Tibial nerve (tissue), 4 donors: ENCODE data around the gene PGBD5. TPM values are rescaled to one million over a fixed set of nuclear protein-coding genes. Genes with fewer than 3 reads are reported as not detected.

Experiments
- DNase-seq, 2 donors: peaks; one replicate each; pipeline ENCODE4 v3.0.0-alpha.2; 2019; ENCODE audit warnings: low spot score in 2 of 2
- H3K27ac ChIP-seq, 4 donors: fragments of 200-600 bp; sonication (generic) in 3 of 4; one replicate each; pipeline ENCODE4 v1.5.1; 2017 to 2019; ENCODE audit warnings: mild to moderate bottlenecking in 1 of 4
- H3K27me3 ChIP-seq, 2 donors: fragments of 200-600 bp; sonication (generic) in 1 of 2; one replicate each; pipeline versions ENCODE4 v1.5.1 to v1.6.0; 2017 to 2019
- H3K36me3 ChIP-seq, 3 donors: fragments of 200-600 bp; sonication (generic); one replicate each; pipeline ENCODE4 v1.5.1; 2018 to 2019
- H3K4me1 ChIP-seq, 4 donors: fragments of 200-600 bp; sonication (generic) in 3 of 4; one replicate each; pipeline ENCODE4 v1.5.1; 2017 to 2019
- H3K4me3 ChIP-seq, 4 donors: fragments of 200-600 bp; sonication (generic) in 3 of 4; one replicate each; pipeline ENCODE4 v1.5.1; 2017 to 2019; ENCODE audit warnings: mild to moderate bottlenecking in 1 of 4, moderate library complexity in 1 of 4
- H3K9me3 ChIP-seq, 4 donors: fragments of 200-600 bp; sonication (generic) in 3 of 4; one replicate each; pipeline ENCODE4 v1.5.1; 2017 to 2019
- CTCF ChIP-seq, 5 experiments: fragments of 200-600 bp in 3 of 5; fragments of 450-650 bp in 2 of 5; sonication (generic) in 3 of 5; IDR thresholded peaks; one replicate each; pipeline ENCODE4 v1.5.1; 2016 to 2019; ENCODE audit warnings: antibody characterized with exemption in 5 of 5, mild to moderate bottlenecking in 3 of 5, moderate library complexity in 2 of 5
- EP300 ChIP-seq, 2 donors: sonication (generic); formaldehyde crosslinking; IDR thresholded peaks; one replicate each; pipeline ENCODE4 v1.6.1; 2017; ENCODE audit warnings: antibody characterized with exemption in 2 of 2, mild to moderate bottlenecking in 1 of 2
- POLR2A ChIP-seq, 2 donors: fragments of 450-650 bp; IDR thresholded peaks; one replicate each; pipeline ENCODE4 v1.6.1; 2017; ENCODE audit warnings: antibody characterized with exemption in 2 of 2, mild to moderate bottlenecking in 2 of 2, moderate library complexity in 2 of 2
- WGBS, 2 donors: methylation state at CpG; one replicate each; pipeline ENCODE4 v1.1.5; 2018; 5-methylcytosine and 5-hydroxymethylcytosine counted together
- total RNA-seq, 4 donors: library from RNA; depleted of rRNA; stranded (reverse); fragments of >200 nt; gene quantifications; one replicate each; pipeline ENCODE4 v1.1.0, GENCODE V29; 2016

PGBD5 gene
- total RNA-seq, 4 donors from 2014 or later = 1.4 to 5.1 (median 2.2) TPM

- Histone ChIP-seq H3K4me1 (no peaks in the 10 kb centered on the region), H3K27me3 (peaks cover 0 to 4% of the 10 kb centered on the region in 2 donors), H3K27ac (no peak overlapping the region), H3K36me3 (peaks cover 0 to 14% (median 0%) of the 10 kb centered on the region in 3 donors), H3K4me3 (no peak overlapping the region), H3K9me3 (no peaks in the 10 kb centered on the region)
- no peak for TF ChIP-seq POLR2A (IDR thresholded peaks at IDR 0.05)
- TF ChIP-seq CTCF (IDR thresholded peaks at IDR 0.05) = no peak
- TF ChIP-seq EP300 (IDR thresholded peaks at IDR 0.05) = no peak
- DNase-seq = no peak
- whole genome bisulfite sequencing, 2 donors = 78 to 87% methylated on average over 8 to 14 of the region's 14 CpGs
Measured at GRCh38 chr1:230288641-230289349, 137.3 kb downstream of the PGBD5 start.

- TF ChIP-seq CTCF (IDR thresholded peaks at IDR 0.05) = no peak
- TF ChIP-seq EP300 (IDR thresholded peaks at IDR 0.05) = no peak
- TF ChIP-seq POLR2A (IDR thresholded peaks at IDR 0.05) = no peak
- 62 to 65% methylated on average over 17 of the region's 17 CpGs for WGBS, 2 donors
- DNase-seq = no peak
Measured at GRCh38 chr1:230287674-230288315, 138.3 kb downstream of the PGBD5 start.

GRCh38 chr1:230286890-230287269 is 139.3 kb downstream of the PGBD5 start:
- Histone ChIP-seq H3K27ac (no peak overlapping the region), H3K27me3 (no peaks in the 10 kb centered on the region), H3K9me3 (no peaks in the 10 kb centered on the region), H3K36me3 (peaks cover 0 to 33% (median 0%) of the 10 kb centered on the region in 3 donors), H3K4me1 (no peaks in the 10 kb centered on the region), H3K4me3 (no peak overlapping the region)
- TF ChIP-seq POLR2A (IDR thresholded peaks at IDR 0.05) = no peak
- TF ChIP-seq EP300 (IDR thresholded peaks at IDR 0.05) = no peak
- no peak for TF ChIP-seq CTCF (IDR thresholded peaks at IDR 0.05)
- 75 to 80% methylated on average over 10 of the region's 10 CpGs for WGBS, 2 donors
- DNase-seq = no peak

More at GRCh38 chr1:230287674-230288315, 138.3 kb downstream of the PGBD5 start:
- Histone ChIP-seq H3K36me3 (peaks cover 0 to 24% (median 0%) of the 10 kb centered on the region in 3 donors), H3K9me3 (no peaks in the 10 kb centered on the region), H3K27ac (no peak overlapping the region), H3K27me3 (no peaks in the 10 kb centered on the region), H3K4me1 (no peaks in the 10 kb centered on the region), H3K4me3 (no peak overlapping the region)

GRCh38 chr1:230286166-230286889 is 139.8 kb downstream of the PGBD5 start:
- H3K9me3 ChIP-seq = no peaks in the 10 kb centered on the region
- no peak for DNase-seq
- H3K27me3 ChIP-seq = no peaks in the 10 kb centered on the region
- peaks cover 0 to 39% (median 0%) of the 10 kb centered on the region in 3 donors for H3K36me3 ChIP-seq
- no peak overlapping the region for H3K4me3 ChIP-seq
- no peak overlapping the region for H3K27ac ChIP-seq
- H3K4me1 ChIP-seq = peaks cover 0 to 5% (median 1%) of the 10 kb centered on the region in 4 donors
- TF ChIP-seq POLR2A (IDR thresholded peaks at IDR 0.05) = no peak
- TF ChIP-seq EP300 (IDR thresholded peaks at IDR 0.05) = no peak
- WGBS, 2 donors = 85 to 88% methylated on average over 21 of the region's 21 CpGs

DNA sequence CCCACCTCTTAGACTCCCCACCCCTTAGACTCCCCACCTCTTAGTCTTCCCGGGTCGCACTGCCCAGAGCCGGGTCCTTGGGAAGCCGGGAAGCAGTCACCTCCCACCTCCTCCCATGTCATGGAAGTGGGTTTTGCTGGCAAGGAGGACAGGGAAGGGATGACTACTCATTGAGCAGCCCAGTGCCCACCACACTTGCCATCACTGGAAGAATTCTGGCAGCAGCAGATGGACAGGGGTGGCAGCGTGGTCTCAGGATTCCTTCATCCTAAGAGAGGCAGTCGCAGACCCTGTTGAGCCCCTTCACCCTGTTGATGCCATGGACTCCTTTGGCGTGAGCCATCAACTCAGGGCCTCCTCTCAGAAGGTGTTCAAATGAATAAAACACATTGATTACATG is 140.8 kb downstream of the PGBD5 start:
- TF ChIP-seq CTCF (IDR thresholded peaks at IDR 0.05) = no peak
- TF ChIP-seq POLR2A (IDR thresholded peaks at IDR 0.05) = no peak
- TF ChIP-seq EP300 (IDR thresholded peaks at IDR 0.05) = no peak
- WGBS, 2 donors = 89 to 90% methylated on average over 7 of the region's 7 CpGs
- Histone ChIP-seq H3K27ac (no peak overlapping the region), H3K4me1 (peaks cover 0 to 8% (median 1%) of the 10 kb centered on the region in 4 donors), H3K9me3 (no peaks in the 10 kb centered on the region), H3K36me3 (peaks cover 0 to 49% (median 0%) of the 10 kb centered on the region in 3 donors), H3K27me3 (no peaks in the 10 kb centered on the region), H3K4me3 (no peak overlapping the region)
- DNase-seq = no peak
